GM19452 (cell line): ENCODE measurements around the gene NXPH3.
"Not testable (repeated sequence)": the region's sequence is repeated elsewhere in the genome, so short reads cannot be mapped to it uniquely, and the experiment has no call there.

ENCODE experiments used
- ATAC-seq: cut with Tn5 transposase; IDR thresholded peaks from one replicate; pipeline ENCODE4 v1.9.1; 2021; ENCODE audit not compliant: unreplicated experiment

The NXPH3 gene

DNA sequence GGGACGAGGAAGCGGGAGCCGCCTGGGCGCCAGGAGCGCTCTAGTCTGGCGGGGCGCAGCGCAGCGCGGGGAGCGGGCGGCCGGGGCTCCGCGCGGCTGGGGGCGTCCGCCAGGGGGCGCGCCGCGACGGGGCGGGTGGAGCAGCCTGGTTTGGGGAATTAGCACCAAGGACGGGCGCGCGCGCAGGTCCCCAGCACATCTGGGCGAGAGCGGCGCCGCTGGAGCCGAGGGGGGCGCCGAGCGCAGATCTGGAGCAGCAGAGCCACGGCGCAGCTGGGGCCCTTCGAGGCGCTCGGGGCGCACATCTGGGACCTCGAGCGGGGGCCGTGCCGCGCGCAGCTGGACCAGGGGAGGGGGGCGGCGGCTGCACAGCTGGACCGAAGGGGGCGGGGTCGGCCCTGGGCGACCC is at the start of gene NXPH3:
Gene NXPH3 (plus strand): TSS at position 193 of the 409 bp plus-strand sequence. CDS start 349 bp downstream, outside the sequence.
- ATAC-seq, result no peak

DNA sequence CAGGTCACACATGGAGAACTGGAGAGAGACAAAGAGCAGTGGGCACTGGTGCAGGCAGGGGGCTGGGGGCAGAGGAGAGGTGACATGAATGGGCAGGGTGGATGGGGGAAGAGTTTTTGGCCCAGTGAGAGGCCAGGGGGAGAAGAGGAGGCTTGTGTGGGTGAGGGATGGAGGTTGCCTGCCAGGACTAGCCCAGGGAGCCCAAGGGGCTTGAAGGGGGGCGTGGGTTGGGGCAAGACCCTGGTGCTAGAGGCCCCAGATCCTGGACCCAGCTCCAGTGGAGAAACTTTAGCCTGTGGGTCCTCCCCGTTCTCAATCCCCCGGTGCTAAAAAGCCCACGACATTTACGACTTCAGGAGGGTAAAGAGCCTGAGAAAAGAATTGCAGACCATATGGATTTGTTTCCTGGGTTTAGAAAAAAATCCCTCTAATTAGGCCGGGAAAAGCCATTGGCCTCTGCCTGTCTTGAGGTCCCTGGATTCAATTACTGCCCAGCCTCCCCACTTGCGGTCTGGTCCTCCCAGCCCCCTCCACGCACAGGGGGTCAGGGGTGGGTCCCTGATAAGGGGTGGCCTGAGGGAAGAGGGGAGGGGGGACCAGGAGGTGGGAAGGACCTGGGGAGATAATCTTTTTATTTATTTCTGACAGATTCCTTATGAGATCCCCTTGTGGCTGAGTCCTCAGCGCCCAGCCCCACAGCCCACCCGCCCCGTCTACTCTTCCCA is 47.6 kb upstream of the NXPH3 start:
- ATAC-seq, result no peak

DNA sequence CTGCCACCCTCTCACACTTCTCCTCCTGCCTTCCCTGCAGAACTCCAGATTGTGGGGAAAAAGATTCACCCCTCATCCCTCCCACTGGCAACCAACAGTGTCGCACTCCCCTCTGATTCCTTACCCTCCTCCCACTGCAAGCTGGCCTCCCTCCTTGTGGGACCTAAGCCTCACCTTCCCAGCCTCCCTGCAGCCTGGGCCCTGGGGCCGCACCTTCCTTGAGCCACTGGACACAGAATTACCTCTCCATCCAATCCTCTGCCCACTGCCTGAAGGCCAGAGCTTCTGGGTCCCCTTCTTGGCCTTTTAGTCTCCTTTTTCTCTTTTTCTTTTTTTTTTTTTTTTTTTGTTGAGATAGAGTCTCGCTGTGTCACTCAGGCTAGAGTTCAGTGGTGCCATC is 46.7 kb upstream of the NXPH3 start:
- ATAC-seq, result no peak

DNA sequence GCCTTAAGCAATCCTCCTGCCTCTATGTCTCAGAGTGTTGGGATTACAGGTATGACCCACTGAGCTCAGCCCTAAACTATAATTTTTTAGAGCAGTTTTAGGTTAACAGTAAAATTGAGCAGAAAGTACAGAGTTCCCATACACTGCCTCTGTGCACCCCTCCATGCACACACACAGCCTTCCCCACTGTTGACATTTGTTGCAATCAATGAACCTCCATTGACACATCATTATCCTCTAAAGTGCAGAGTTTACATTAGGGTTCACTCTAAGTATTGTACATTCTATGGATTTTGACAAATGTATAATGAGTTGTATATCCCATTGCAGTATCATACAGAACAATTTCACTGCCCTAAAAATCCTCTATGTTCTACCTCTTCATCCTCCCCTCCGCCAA is 45.6 kb upstream of the NXPH3 start:
- ATAC-seq, result no peak

DNA sequence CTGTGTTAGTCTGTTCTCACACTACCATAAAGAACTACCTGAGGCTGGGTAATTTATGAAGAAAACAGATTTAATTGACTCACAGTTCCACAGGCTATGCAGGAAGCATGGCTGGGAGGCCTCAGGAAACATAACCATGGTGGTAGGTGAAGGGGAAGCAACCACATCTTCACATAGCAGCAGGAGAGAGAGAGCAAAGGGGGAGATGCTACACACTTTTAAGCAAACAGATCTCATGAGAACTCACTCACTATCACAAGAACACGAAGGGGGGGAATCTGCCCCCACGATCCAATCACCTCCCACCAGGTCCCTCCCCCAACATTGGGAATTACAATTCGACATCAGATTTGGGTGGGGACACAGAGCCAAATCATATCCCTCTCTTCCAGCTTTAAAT is 31.8 kb upstream of the NXPH3 start:
- ATAC-seq, result no peak

DNA sequence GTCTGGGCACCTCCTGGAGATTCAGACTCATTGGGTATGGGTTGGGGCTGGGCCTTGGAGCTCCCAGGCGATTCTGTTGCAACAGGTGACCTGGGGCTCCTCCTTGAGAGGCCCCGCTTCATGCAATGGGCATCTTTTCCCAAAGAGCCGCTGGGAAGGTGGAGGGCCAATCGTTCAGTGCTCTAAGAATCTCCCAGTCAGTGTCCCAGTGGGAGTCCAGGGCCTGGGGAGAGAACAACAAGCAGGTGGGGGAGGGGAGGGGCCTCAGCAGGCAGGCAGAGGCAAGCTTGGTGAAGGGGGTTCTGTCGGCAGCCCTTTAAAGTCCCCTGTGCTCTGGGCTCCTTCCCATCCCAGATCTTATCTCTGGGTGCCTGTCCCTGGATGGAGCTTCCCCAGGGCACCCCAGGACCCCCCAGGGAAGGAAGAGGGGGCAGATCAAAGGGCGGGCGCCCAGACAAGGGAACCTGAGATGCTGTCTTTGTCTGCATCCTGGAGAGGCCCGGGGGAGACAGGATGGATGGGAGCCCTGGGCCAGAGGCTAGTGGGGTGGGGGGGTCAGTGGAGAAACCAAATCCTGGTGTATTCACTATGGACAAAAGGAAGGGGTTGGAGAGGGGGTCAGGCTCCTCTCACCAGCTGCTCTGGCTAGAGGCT is 30.5 kb upstream of the NXPH3 start:
- ATAC-seq, result no peak

DNA sequence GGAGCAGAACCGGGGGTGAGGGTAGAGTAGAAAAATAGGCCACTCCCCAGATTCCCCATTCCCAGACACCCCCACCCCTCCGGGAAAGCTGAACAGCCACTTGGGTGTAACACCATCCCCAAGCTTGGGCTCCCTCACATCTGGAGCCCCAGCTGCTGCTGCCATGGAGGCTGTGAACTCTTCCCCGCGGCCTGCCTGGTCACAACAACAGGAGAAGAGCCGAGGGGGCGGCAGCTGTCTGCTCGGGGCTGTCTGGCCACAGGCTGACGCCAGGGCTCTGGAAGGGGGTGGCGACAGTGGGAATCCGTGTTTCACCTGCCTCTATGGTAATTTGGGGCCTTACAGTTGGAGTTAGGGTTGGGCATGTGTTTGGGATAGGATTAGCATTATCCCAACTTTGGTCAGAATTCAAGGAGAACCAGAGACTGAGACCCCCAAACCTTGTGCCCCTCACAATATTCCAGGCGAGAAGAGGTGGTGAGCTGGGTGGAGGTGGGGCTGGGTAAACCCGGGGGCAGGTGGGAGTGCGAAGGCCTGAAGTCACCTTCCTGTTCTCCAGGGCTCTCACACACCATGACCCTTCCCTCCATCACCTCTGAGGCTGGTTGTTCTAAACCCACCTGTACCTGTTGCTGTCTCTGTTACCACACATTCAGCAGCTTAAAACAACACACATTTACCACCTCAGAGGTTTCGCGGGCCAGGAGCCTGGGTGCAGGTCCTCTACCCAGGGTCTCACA is 29.7 kb upstream of the NXPH3 start:
- ATAC-seq, result no peak

DNA sequence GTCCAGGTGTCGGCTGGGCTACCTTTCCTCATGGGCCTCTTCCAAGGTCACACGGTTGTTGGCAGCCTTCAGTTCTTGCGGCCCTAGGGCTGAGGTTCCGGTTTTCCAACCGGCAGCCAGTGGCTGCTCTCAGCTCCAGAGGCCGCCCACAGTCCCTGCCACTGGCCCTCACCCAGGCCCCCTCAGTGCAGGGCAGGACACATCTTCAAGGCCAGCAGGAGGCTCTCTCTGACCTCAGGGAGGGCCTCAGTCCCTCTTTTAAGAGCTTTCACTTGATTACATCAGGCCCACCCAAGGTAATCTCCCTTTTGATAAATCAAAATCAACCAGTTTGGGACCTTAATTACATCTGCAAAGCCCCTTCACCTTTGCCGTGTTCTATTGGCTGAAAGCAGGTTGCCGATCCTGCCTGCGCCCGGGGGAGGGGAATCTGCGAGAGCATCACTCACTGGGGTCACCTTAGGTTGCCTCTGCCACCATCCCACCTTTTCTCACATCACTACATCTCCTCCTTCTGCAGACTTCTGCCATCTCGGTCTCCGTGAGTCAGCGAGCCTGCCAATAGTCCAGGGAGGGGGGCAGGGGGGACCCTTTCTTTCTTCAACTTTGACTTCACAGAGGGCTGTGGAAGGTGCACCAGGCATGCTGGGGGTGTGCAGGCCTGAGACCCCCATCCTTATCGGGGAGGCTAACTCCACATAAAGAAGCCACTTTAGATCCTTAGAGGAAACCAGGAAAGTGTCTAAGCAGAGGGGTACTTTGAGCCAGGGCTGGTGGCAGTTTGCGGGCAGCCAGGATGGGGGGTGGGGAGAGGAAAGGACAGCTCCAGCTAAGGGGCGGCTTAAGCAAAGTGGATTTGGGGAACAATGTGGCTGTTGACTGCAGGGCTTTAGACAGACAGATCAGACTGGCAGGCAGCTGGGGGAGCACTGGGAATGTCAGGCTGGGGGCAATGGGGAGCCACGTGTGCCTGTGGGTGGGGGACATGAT is 28.8 kb upstream of the NXPH3 start:
- no peak for ATAC-seq

DNA sequence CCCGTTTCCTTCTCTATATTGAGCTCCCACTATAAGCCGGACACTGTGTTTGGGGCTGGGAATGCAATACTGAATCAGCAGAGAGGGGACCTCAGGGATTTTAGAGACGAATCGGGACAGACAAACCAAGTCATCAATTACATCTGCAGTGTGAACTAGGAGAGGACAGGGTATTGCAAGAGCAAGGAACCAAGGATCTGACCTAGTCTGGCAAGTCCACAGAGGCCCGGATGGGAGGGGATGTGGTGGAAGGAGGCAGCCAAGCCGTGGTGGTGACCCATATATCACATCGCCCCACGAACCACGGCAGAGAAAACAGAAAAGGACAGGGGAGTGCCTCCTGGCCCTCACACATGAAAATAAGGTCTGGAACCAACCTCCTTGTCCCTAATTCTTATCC is 28.1 kb upstream of the NXPH3 start:
- no peak for ATAC-seq

DNA sequence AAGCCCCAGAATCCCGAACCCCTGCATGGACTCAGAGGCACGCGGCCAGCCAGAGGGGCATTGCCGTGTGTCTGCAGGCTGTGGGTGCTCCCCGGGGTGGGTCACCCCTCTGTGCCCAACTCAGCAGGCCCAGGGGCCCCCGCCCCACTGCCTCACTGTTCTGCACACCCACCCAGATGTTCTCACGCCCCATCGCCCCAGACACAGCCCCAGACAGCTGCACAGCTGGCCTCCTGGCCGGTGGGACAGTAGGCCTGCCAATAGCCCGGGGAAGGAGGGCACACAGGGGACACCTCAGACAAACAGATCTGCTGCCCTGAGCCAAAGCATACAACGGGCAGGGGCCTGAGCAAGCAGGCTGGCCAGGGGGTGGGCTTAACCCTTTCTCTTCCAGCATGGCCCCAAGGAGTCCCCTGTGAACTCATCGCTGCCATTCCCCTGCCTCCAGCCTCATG is 27.6 kb upstream of the NXPH3 start:
- ATAC-seq, result no peak

DNA sequence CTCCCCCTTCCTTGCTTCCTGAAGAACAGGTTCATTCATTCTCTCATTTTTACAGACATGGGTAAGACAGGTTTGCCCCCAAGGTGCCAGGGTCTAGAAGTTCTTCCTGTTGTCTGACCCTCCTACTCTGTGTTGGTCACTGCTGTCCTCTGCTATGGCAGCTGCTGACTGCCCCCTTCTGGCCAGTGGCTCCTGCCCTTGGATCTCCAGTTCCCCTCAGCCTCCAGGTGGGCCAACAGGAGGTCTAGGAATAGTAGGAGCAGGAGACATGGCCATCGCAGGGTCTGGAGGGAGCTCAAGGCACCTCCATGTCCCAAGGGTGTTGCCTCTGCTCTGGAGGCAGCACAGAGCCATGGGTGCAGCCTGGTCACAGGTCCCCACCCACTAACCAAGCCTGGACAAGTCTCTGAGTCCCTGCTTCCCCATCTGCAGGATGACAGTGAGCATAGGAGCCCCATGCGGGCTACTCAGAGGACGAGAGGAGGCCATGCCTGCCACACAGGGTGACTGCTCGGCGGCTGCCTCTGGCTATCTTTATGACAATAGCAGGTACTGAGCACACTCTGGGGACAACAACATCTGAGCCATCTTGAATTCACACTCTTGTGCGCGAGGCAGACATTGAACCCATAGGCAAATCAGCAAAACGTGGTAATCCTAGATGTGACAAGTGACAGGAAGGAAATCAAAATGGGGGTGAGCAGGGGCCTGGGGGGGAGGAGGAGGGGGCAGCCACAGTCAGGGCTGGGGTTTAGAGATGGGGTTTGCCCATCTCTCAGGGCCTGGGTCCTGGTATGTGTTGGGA is 27.0 kb upstream of the NXPH3 start:
- ATAC-seq, result no peak

DNA sequence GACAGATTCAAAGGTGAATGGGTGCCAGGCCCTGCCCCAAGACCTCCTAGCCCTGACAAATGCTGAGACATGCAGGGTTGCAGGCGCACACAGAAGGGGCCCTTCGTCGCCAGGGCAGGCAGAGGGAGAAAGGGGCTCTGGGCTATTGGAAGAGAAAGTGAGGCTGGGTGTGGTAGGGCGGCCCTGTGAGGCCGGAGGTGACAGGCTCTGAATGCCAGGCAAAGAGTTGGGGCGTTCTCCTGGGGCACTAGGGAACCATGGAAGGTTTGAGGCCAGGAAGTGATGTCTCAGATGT is 26.4 kb upstream of the NXPH3 start:
- no peak for ATAC-seq

DNA sequence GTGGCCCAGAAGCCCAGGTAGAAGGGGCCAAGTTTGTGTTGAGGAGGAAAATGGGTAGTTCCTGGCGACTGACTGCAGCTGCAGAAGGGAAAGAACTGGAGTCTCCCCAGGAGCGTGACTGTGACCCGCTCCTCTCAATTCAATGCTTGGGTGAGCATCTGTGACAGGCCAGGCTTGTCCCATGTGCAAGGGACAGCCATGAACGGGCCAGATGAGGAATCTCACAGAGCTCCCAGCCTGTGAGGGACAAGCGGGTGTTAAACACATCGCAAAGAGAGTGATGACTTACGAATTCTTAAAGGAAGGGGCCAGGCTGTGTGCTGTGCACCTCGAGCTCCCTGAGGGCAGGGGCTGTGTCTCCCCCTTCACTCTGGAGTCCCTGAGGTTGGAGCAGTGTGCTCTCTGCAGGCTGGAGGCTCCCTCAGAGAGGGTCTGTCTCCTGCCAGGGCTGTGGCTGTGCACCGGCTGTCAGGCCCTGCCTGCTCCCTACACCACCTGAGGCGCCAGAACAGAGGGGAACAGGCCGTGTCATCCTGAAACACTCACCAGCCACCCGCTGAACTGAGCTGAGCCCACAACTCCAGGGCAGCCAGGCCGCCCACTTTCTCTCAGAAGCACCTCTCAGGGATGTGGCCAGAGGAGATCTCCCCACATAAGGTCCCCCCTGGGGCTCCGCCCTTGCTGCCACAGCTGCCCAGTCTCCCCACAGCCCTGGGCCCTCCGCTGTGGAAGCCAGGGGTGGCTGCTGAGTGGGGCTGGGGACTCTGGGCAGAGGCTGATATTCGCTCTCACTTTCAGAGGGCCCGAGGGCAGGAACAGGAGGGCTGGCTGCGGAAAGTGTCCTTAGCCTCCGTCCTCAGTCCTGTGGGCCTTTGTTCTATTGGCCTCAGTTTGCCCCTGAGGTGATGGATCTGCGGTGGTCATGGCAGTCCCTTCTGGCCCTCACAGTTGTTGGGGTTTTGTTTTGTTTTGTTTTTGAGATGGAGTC is 25.7 kb upstream of the NXPH3 start:
- no peak for ATAC-seq

DNA sequence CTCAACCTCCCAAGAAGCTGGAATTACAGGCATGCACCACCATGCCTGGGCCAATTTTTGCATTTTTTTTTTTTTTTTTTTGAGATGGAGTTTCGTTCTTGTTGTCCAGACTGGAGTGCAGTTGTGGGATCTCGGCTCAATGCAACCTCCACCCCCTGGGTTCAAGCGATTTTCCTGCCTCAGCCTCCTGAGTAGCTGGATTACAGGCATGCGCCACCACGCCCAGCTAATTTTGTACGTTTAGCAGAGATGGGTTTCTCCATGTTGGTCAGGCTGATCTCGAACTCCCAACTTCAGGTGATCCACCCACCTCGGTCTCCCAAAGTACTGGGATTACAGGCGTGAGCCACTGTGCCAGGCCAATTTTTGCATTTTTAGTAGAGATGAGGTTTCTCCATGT is 24.9 kb upstream of the NXPH3 start:
- ATAC-seq, result not testable (repeated sequence)

DNA sequence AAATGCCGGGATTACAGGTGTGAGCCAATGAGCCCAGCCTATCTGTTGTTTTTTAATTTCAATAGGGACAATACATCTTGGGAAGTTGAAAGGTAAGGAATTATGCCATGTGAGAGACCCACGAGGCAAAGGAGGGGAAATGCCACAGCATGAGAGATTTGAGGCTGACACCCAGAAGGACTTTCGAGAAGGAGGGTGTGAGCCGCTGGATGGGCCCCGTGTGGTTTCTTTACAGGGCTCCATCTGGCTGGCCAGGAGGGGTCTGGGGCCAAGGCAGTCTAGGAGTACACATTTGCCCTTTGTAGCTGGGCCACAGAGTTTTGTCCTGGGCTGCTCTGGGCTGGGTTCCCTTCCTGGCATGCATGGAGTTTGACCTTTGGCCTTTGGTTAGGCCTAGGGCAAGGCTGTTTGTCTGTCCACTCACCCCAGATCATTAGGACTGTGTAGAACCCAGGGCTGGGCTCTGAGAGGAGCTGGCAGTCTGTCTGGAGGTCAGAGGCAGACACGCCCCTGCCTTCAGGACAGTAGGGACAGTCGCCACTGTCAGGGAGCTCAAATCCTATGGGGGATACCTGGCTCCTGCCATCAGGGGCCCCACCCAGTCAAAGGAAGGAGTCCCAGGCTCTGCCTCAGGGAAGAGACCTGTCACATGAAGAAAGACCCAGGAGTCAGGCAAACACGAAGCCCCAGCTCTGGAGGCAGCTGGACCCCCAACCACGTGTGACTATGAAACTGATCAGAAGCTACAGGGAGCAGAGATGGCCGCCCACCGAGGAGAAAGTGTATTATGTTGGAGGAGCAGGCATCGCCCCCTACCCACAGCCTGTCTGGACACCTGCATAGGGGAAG is 24.2 kb upstream of the NXPH3 start:
- ATAC-seq, result no peak

DNA sequence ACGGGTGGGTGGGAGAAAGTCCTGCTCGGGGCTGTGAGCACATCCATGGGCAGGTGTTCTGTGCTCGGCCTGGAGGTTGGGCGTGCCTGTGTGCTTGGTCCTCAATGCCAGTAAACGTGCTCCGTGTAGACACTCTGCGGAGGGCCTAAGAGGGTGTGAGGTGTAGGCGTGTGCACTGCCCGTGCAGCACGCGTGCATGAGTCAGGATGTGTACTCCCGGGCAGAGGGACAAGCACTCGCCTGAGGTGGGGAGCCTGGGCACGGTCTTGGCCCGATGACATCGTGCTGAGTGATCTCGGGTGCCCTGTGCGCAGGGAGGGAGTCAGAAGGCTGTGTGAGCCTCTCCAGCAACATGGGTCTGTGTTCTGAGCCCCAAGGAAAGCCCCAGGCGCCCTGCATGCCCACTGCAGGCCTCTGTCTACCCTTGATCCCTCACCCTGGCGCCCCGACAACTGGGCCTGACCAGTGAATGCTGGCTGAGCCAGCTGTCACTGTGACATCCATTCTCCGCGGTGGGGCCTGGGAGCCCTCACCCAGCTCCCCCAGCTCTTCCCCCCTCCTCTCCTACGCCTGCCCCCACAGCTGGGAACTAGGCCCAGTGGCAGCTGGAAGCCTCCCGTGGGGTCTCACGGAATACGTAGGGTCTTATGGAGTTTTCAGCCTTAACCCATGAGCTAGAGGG is 23.5 kb upstream of the NXPH3 start:
- ATAC-seq, result no peak

DNA sequence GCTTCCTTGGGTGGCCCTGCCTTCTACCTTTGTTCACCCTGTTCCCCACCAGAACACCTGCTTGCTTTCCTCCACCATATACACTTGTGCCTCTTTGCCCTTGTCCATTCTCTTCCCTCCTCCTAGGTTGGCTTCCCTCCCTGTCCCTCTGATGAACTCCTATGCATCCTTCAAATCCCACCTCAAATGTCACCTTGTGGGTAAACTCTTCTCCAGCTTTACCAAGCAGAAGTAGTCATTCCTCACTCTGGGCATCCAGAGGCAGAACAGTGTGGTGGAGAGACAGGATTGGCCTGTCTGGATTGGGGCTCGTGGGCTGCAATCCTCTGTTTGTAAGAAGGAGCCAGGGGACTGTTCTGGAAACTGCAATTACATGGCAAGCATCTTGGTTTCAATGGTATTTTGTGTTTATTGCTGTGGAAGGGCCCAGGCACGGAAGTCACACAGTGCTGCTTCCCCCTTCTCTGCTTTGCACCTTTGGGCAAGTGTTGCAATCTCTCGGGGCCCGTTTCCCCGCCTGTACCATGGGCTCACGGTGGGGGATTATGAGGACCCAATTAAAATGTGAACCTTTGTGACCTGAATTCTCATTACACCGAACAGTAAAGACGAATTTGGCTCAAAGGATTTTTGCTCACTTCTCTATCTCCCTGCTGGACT is 21.9 kb upstream of the NXPH3 start:
- ATAC-seq, result no peak
